Uterus (tissue), 4 donors: ENCODE measurements around the gene PMEPA1. TPM values are rescaled to one million over a fixed set of nuclear protein-coding genes. Genes with fewer than 3 reads are reported as not detected.

Experiments
- DNase-seq, 2 donors: peaks; one replicate each; pipeline ENCODE4 v3.0.0-alpha.2; 2019 to 2020
- H3K27ac ChIP-seq, 2 donors: fragments of 200-600 bp; sonication (generic); 1 replicate in 1 of 2; 2 replicates in 1 of 2; pipeline ENCODE4 v1.5.1; 2016 to 2018
- H3K27me3 ChIP-seq, 2 donors: fragments of 200-600 bp; sonication (generic); one replicate each; pipeline ENCODE4 v1.5.1; 2018 to 2019; ENCODE audit warnings: control low read depth in 1 of 2
- H3K36me3 ChIP-seq, 2 donors: fragments of 200-600 bp; sonication (generic); one replicate each; pipeline ENCODE4 v1.5.1; 2019; ENCODE audit warnings: control low read depth in 1 of 2
- H3K4me1 ChIP-seq, 2 donors: fragments of 200-600 bp; sonication (generic); one replicate each; pipeline ENCODE4 v1.5.1; 2018 to 2019; ENCODE audit warnings: control low read depth in 1 of 2
- H3K4me3 ChIP-seq, 2 donors: fragments of 200-600 bp; sonication (generic); 1 replicate in 1 of 2; 2 replicates in 1 of 2; pipeline ENCODE4 v1.5.1; 2018 to 2019; ENCODE audit warnings: mild to moderate bottlenecking in 1 of 2
- H3K9me3 ChIP-seq, 2 donors: fragments of 200-600 bp; sonication (generic); one replicate each; pipeline ENCODE4 v1.5.1; 2019; ENCODE audit warnings: control low read depth in 1 of 2
- POLR2A ChIP-seq, 2 donors: fragments of 450-650 bp; IDR thresholded peaks; one replicate each; pipeline ENCODE4 v1.6.1; 2016; ENCODE audit warnings: antibody characterized with exemption in 2 of 2, mild to moderate bottlenecking in 1 of 2, moderate library complexity in 1 of 2
- intact Hi-C: fragments of 100-400 bp; cut with DNase I; formaldehyde crosslinking; loops from one replicate; pipeline ENCODE4 v1.15.1; 2023; ENCODE audit warnings: low total_unique reads
- total RNA-seq, 4 donors: library from RNA; depleted of rRNA in 3 of 4; stranded (reverse); fragments of >200 nt in 3 of 4; gene quantifications; one replicate each; pipeline versions ENCODE4 v1.1.0 to v1.2.4, GENCODE V29; 2014 to 2023
- TF ChIP-seq, protein P1 (sequence below), 4 experiments: fragments of 200-600 bp in 2 of 4; fragments of 450-650 bp in 2 of 4; sonication (generic) in 2 of 4; IDR thresholded peaks; one replicate each; pipeline ENCODE4 v1.5.1; 2016 to 2019; ENCODE audit warnings: antibody characterized with exemption in 4 of 4, mild to moderate bottlenecking in 2 of 4, moderate library complexity in 1 of 4
- donor health status: DM: yes; HTN: yes; CAD: no.

PMEPA1 gene
- total RNA-seq, 4 donors from 2014 or later, result 5.6 to 51.9 (median 33.5) TPM

DNA sequence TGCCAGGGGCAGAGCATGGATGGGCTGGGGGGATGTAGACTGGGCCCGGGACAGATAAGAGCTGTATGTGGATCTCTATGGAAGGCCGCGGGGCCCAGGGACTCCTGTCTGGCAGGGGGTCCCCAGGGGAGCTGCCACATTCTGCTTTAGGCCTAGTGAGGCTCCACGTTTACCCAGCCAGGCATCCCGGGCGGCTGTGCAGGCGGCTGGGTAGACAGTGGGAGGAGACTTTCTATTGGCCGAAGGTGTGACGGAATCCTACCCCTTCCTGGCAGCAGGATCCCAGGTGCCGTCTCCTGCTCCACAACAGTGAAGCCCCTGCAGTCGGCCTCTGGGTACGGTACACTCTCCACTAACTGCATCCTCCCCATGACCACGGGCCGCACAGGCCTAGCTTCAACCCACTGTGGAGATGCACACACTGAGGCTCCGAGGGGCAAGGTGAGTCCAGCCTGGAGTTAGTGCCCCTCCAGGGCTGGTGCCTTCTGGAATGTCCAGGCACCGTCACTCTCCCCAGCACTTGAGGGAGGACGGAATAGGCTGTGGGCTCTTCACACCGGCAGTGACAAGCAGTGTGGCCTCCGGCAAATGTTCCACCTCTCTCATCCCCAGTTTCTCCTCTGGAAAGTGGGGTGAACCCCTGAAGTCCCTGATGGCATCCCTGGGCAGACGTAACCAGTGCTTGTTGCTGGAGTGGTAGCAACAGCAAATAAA is 52.8 kb downstream of the PMEPA1 start:
- H3K36me3 ChIP-seq, result no peaks in the 10 kb centered on the region
- no peak overlapping the region for H3K4me3 ChIP-seq
- no peaks in the 10 kb centered on the region for H3K27me3 ChIP-seq
- H3K27ac ChIP-seq, result peak overlapping the region in 1 of 2 donors; percentile 37
- H3K9me3 ChIP-seq, result no peaks in the 10 kb centered on the region
- peak; percentile 12 to 15 for DNase-seq
- intact Hi-C loops, result no loop called here
- H3K4me1 ChIP-seq, result peaks cover 0 to 5% of the 10 kb centered on the region in 2 donors
- TF ChIP-seq, protein P1, sequence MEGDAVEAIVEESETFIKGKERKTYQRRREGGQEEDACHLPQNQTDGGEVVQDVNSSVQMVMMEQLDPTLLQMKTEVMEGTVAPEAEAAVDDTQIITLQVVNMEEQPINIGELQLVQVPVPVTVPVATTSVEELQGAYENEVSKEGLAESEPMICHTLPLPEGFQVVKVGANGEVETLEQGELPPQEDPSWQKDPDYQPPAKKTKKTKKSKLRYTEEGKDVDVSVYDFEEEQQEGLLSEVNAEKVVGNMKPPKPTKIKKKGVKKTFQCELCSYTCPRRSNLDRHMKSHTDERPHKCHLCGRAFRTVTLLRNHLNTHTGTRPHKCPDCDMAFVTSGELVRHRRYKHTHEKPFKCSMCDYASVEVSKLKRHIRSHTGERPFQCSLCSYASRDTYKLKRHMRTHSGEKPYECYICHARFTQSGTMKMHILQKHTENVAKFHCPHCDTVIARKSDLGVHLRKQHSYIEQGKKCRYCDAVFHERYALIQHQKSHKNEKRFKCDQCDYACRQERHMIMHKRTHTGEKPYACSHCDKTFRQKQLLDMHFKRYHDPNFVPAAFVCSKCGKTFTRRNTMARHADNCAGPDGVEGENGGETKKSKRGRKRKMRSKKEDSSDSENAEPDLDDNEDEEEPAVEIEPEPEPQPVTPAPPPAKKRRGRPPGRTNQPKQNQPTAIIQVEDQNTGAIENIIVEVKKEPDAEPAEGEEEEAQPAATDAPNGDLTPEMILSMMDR (IDR thresholded peaks at IDR 0.05), result no peak
- no peak for TF ChIP-seq POLR2A (IDR thresholded peaks at IDR 0.05)

DNA sequence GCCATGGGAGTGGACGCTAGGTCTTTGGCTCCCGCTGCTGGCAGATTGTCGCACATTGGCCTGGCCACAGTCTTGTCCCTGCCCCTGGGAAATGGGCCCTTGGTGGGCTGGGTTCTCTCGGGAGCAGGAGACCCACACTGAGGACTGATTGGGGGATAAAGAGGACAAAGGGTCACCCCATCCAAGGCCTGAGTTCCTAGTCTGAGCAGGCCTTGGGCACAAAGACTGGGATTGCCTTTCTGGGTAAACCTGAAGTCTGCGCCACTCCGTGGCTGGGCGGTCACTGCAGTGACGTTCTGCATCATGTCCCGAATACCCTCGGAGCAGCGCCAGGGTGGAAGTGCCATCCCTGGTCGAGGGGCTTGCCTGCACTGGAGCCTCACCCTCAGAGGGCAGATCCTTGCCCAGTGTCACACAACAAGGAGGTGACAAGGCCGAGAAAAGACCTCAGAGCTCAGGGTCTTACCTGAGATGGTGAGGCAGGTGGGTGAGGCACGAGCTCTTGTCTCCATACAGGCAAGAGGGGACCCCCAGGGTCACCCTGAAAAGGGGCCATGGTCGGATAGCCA is 53.5 kb downstream of the PMEPA1 start:
- H3K36me3 ChIP-seq, result no peaks in the 10 kb centered on the region
- TF ChIP-seq, protein P1 (IDR thresholded peaks at IDR 0.05), result no peak
- TF ChIP-seq POLR2A (IDR thresholded peaks at IDR 0.05), result no peak
- H3K4me1 ChIP-seq, result peaks cover 0 to 4% of the 10 kb centered on the region in 2 donors
- H3K27me3 ChIP-seq, result no peaks in the 10 kb centered on the region
- no peak overlapping the region for H3K4me3 ChIP-seq
- intact Hi-C loops, result no loop called here
- DNase-seq, result peak; percentile 14
- H3K27ac ChIP-seq, result peak overlapping the region in 1 of 2 donors; percentile 19
- no peaks in the 10 kb centered on the region for H3K9me3 ChIP-seq

DNA sequence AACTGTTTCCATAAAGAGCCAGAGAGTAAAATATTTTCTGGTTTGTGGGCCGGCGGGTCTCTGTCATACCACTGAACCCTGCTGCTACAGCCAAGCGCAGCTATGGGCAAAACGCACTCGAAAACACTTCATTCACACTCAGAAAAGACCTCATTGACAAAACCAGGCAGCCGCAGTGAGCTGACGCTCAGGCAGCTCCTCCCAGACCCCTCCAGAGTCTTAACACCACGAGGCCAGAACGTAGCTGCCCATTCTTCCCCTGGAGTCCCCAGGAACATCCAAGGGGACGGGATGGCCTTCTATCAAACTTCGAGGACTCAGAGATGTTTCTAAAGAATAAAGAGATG is 54.0 kb downstream of the PMEPA1 start:
- TF ChIP-seq POLR2A (IDR thresholded peaks at IDR 0.05), result no peak
- TF ChIP-seq, protein P1 (IDR thresholded peaks at IDR 0.05), result no peak
- no peaks in the 10 kb centered on the region for H3K36me3 ChIP-seq
- peak overlapping the region in 1 of 2 donors; percentile 18 for H3K27ac ChIP-seq

DNA sequence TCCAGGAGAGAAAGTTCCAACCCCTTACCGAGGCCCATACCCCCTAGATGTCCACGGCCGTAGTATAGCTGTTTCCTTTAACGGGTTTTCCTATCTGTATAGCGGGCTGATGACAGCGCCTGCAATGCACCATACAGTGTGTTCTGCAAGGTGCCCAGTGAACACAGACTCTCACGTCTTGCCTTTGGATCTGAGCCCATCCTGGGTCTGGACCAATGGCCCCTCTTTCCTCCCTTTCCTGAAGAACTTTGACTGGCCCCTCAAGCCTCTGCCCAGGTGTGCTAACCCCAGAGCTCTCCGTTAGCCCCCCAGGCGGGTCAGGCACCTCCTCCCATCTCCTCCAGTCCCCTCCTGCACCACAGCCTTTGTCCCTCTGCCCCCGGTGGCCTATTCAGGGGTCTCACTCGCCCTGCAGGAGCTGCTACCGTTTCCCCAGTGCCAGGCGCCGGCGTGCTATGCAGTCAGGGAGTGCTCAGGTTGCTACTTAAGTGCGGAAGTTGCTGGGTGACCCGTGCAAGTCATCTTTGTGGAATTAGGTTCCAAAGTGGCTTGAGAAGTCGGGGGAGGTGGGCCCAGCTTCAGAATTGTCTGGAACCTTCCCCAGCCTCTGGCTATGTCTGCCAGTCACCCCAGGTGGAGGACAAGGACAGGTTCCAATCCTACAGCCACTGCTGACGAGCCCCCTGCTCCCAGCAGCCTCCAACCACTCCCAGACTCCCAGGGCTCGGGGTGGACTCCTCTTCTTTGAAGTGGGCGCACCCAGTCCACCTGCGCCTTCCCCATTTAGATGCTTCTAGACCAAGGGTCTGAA is 54.6 kb downstream of the PMEPA1 start:
- Histone ChIP-seq H3K27me3 (no peaks in the 10 kb centered on the region), H3K4me3 (no peak overlapping the region), H3K36me3 (no peaks in the 10 kb centered on the region), H3K27ac (peak overlapping the region; percentile 15 to 35), H3K4me1 (no peaks in the 10 kb centered on the region), H3K9me3 (no peaks in the 10 kb centered on the region)
- DNase-seq, result peak; percentile 15 to 19
- TF ChIP-seq, protein P1 (IDR thresholded peaks at IDR 0.05), result no peak
- no peak for TF ChIP-seq POLR2A (IDR thresholded peaks at IDR 0.05)
- intact Hi-C loops, result loop anchor here (1.0 kb wide), 1 partner anchor 524 kb away; no protein-coding TSS in a partner anchor

More for the DNA sequence above, 54.0 kb downstream of the PMEPA1 start:
- no peaks in the 10 kb centered on the region for H3K9me3 ChIP-seq
- intact Hi-C loops, result no loop called here
- H3K4me1 ChIP-seq, result no peaks in the 10 kb centered on the region
- DNase-seq, result peak in 1 of 2 donors; percentile 7
- H3K27me3 ChIP-seq, result no peaks in the 10 kb centered on the region
- no peak overlapping the region for H3K4me3 ChIP-seq
